Limb (tissue), 2 donors: Measurements from ENCODE around the gene EFNB2.

Experiments used
- DNase-seq, 2 donors: peaks; one replicate each; pipeline ENCODE4 v3.0.0-alpha.2; 2016; ENCODE audit errors: extremely low spot score in 2 of 2

The EFNB2 gene

DNA sequence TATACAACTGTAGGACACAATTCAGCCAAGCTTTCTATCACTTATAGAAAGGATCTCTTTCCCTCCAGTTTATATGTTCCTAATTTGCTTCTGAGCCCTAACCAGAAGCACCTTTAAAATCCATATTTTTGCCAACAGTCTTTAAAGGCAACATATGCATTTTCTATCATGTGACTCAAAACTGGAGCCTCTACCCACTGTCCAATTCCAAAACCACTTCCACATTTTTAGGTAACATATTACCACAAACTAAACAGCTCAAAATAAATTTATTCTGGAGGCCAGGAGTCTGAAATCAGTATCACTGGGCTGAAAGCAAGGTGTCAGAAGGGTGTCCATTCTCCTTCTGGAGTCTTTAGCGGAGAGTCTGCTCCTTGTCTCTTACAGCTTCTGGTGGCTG, 15.9 kb upstream of the EFNB2 start:
- no peak for DNase-seq

DNA sequence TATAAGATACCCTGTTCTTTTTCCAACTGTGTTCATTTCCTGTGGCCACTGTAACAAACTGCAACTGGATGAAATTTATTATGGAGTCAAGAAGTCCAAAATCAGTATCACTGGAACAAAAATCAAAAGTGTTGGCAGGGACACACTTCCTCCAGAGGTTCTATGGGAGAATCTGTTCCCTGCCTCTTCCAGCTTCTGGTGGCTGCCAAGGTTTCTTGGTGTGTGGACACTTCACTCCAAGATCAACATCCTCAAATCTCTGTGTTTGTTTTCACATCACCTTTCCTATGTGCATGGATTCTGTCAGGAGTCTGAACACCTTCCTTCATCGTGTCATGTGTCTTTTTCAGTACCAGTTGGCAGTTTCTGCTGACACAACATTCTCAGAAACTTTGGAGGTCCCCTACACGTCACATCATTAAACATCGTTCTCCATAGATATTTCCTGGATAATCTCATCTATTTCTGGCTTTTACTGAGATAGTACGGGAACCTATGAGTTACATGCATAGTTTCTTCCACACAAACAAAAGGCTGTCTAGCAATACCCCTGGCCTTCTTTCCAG, 15.2 kb upstream of the EFNB2 start:
- DNase-seq: no peak

DNA sequence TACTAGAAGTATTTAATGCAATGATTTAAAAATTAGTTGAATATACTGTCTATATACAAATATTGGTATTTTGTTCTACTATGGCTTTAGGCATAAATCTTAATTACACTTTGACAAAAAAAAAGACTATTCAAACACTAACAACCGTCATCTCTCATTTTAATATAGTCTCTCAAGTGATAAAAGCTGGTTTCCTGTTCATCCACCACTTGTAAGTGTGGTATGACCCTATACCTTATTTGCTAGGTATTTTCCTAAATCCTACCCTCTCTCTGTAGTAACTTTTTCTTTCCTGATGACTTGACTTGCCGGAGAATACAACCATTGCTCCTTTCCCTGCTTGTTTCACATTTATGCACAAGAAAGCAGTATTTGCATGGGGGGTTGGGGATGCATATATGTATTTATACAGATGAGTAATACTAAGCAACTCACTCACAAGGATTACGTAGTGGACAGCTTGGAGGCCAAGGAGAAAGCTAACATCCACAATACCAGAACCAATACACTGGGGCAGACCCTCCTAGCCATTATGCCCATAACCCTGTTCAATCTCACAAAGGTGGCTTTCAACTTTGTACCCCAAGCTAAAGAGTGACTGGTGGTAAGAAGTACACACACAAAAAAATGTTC, 12.7 kb upstream of the EFNB2 start:
- no peak for DNase-seq

DNA sequence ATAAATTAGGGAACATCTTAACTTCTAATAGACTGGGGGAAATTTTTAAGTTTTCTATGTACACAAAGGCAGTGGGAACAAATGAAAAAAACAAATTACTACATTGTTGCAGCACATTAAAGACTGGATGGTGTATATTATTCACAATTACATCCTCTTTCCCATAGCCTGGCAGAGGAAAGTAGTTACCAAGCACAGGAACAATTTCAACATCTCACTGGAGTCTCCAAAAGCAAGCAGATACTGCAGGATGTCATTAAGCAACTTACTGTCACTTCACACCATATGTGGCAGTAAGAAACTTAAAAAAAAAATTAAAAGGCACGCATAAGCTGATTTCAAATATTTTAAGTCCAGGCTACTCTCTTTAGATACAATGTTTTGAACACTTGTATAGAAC, 6.4 kb upstream of the EFNB2 start:
- no peak for DNase-seq

DNA sequence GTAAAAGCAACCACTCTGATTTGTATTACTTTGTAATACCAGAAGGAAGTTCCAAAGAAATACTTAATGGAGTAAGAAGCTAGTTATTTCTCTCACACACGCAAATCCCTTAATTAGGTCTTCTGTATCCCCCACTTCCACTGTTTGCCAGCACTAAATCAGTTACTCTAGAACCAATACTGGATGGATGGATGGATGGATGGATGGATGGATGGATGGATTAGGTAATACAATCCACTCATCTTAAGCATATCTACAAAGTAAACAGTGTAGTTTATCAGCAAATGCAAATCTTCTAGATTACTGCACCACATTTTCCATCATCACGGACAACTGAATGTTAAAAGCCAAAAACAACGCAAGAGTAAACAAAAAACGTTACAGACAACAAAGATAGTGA, 5.2 kb upstream of the EFNB2 start:
- DNase-seq: no peak

DNA sequence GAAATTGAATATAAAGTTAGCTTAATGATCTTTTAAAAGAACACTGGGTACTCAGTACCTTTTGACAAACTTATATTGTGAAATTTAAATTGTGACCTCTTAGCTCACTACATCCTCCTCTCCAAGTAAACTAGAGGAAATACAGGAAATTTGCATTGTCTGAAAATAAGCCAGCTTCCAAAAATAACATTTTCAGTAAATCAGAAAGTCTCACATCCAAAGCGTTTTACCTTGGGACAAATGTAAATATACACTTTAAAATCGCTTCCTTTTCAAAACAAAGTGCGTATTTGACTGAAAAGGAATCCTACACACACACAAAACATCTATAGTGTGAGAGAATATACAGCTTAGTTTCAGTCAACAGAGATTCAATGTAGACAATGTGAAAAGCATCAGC, 2.1 kb upstream of the EFNB2 start:
- no peak for DNase-seq

DNA sequence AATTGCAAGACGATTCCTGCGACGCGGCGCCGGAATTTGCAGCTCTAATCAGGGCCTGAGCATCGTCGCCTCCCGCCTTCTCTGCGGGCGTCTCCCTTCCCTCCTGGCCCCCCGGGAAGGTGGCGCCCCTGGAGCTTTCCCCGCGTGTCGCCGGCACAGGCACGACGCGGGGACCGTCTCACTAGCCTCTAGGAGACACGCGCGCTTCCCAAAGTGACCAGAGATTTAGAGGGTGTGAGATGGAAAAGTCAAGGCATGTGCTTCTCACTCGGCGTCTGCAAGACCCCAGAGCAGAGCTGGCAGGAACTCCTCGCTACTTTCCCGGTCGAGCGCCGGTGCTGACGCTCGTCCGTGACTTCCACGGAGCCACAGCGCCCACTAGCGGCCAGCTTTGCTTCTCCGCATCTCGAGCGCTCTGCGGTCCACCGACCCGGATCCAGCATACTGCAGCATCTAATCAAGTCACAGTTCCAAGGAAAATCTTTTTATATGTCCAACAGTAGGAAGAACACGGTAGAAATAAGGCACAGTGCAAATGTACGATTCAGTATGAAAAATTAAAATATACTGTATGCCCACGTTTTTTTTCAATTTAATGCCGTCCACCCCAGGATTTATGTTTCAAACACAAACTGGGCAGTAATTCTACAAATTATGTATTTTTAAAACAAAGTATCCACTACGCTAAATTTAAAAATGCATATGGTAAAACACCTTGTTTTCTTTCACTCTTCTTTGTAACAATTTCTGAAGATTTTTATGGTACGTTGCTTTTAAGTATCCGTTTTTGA, 977 bp upstream of the EFNB2 start:
- peak; percentile 92 to 96 for DNase-seq

DNA sequence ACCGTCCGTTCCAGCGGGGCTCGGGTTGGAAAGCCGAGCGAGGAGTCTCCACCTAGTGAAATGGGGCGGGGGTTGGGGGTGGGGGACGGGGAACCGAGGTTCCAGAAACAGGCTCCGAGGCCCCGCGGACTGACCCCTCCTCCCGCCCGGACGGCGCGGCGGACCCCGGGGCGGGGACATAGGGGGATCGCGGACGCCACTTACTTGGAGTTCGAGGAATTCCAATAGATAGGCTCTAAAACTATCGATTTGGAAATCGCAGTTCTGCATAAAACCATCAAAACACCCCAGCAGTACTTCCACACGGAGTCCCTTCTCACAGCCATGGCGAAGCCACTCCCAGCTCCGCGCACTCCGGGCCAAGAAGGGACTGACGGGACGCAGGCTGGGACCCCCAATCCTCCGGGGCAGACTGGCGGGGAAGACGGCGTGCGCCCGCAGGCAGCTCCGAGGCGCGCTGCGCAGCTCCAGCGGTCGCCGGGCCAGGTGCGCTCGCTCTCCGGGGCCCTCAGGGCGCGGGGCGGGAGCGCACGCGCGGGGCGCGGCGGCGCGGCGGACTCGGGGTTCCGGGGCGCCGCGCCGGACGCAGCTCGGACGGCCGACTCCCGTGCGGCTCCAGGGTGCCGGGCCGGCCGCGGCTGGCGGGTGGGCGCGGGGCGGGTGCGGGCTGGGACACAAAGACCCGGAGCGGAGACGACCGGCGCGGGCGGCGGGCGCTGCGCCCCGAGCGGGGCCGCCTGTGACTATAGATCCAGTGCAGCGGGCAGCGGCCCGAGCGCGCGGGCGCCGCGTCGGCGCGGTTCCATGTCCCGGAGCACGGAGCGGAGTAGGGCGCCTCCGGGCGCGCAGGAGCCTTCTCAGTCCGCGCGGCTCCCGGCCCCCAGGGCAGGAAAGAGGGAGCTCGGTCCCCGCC, 567 bp downstream of the EFNB2 start:
- DNase-seq: peak in 1 of 2 donors; percentile 73

DNA sequence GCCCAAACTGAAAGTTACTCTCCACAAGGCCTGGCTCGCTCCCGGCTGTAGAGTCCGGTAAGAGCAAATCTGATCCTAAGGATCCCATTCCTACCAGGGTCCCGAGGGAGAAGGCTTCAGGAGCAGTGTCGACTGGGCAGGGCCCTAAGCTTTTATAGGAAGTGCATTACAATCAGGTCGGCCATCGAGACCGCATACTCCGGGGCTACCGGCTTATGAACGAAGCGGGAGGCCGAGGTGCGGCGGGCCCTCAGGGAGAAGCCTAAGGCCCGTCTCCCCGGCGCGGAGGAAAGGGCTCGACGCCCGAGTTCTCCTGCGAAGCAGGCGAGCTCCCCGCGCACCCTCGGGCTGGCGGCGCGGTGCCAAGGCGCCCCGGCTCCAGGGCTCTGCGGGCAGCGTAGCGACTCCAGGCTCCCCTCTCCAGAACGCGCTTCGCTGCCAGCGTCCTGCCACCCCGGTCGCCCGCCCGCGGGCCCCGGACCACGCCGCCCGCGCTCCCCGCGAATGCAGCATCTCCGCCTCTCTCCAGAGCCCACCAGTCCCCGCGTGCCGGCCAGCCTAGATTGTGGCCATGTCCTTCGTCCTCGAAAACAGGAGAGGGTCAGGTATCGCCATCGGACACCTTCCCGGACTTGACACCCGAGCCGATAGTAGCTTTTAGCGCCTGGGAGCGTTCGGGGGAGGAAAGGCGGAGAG, 1.4 kb downstream of the EFNB2 start:
- peak in 1 of 2 donors; percentile 76 for DNase-seq

DNA sequence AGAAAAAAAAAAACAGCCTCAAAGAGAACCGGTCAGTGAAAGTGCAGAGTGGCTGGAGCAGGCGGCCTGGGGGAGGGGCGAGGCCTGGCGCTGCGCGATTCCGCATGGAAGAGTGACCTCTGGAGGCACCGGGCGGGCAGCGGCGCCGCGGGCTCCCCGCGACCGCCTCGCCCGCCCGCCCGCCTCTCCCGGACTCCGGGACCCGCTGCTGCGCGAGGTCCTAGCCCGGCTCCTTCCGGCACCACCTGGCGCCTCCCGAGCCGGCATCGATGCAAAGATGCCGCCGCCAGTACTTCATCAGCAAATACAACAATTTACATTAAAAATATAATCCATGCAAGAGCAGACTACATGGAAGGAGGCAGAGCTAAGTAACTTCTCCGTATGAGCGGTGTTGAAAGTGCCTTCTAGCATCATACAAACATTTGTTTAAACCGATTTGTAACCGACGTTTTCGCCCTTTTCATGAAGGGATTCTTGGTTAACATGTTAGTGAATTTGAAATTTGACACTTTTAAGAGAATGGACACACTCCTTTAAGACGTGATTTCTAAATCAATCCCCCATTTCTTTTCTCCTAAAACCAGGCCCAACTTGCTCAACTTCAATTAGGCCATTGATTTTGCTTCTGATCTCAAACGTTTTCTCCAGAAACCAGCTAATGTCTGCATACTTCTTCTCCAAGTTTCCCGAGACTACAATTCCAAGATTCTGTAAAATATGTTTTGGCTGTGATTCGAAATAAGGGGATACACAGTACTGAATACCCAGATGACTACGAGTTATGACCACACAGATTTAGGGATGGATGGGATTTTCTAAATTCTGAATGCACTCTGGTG, 2.1 kb downstream of the EFNB2 start:
- DNase-seq: peak; percentile 80 to 90

DNA sequence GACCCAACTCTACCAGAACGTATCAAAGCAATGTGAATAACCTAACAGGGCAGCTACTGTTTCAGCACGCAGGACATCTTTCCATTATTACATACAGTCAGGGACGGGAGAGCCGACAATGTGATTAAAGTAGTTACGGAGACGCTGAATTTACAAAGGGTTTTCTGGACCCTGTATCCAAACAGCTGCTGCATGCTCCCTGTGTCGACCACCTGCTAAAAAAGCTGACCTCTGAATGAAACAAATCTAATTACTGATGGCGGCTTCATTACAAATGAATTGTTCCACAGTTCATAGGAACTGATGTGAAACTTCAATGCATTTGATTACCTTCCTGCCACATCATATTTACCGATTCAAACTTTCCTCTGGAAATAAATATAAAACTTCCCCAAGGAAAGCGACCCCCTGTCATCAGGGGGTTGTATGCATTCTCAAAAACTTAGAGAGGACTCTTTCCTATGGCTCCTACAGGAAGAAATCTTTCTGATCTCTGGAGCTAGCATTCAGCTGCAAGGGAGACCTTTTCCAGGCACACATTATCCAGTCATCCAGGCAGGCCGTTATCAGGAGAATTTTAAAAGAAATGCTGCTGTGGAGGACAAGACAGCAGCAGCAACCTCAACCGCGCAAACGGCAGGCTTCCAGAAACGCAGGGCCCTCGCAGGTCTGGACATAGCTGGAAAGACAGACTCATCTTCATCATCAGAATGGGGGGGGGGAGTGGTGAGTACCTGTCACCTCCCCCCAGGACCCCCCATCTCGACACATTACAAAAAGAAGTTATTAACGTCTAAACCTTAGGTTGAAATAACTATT, 3.1 kb downstream of the EFNB2 start:
- DNase-seq: peak in 1 of 2 donors; percentile 53

DNA sequence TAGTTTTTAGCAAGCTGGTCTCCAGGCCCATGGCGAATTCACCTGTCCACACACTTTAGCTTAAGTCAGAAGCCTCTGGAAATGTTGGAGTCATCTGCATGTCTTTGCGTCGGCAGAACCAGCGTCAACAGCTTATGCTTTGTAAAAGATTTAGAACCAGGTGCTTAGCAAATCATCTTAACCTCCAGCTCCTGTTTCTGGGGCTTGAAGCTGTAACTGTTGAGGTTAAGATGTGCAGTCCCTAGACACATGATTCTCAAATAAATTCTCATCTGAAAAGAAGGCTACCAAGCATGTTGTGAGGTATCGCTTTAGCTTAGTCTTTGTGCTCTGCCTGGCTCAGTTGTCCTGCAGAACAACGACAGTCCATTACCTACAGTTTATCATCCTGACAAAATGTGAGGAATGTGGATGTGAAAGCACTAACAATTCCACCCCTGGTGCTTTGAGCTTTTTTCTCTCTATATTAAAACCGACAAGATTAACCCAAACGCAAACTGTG, 4.4 kb downstream of the EFNB2 start:
- no peak for DNase-seq

DNA sequence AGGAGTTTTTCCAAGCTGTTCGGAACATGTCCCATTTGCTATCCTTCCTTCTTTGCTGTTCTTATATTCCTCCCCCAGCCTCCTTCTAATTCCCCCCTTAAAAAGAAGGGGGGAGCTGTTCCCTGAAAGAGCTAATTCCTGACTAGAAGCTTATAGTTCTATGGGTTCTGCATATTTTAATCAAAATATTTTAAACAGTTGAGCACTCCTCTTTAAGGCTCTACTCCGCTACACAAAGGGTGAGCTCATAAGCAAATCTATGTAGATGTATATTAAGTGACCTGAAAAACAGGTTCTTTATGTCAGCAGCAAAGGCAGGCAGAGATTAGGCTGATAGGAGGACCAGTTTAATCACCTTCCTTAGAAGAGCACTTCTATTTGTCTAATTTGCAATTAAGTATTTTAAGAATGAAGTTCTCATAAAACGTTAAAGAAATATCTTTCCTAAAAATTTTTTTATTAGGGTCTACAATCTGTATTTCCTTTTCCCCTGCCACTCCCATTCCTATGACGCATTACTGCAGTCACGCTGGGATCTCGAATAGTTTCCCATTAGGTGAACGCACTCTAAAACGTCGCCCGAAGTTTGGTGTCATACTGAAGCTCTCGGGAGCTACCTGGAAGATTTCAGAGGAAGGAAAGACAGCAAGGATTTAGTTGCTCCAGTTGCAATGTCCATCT, 5.2 kb downstream of the EFNB2 start:
- no peak for DNase-seq

DNA sequence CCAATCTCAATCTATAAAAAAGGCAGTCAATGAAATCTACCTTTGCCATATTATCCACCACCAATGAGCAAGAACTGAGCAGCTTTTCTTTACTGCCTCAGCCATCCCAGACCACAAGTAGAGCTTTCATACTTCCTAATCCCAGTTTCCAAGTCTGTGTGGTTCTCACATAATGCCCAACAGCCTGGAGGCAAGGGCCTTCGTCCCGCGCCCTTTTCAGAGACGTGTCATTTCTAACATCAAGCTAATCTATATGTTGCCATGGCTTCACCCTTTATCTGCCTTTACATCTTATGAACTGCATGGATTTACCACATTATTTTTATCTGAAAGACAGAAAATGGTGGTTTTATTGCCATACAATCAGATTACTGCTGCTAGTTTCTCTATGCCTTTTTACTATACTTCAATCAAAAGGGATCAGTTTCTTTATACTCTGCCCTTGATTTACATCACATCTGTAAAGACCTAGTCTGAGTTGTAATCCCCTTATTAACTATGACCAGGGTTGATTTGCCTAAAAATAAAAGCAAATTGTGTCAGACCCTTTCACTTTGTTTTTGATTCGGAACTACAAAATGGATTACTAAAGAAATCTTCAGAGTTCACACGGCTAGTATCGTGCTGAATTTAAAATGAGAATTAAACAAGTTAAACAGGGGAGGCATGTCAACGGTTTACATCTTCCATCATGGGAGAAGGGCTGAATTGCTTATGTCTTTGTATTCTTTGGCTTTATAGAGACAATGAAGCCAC, 5.9 kb downstream of the EFNB2 start:
- no peak for DNase-seq

DNA sequence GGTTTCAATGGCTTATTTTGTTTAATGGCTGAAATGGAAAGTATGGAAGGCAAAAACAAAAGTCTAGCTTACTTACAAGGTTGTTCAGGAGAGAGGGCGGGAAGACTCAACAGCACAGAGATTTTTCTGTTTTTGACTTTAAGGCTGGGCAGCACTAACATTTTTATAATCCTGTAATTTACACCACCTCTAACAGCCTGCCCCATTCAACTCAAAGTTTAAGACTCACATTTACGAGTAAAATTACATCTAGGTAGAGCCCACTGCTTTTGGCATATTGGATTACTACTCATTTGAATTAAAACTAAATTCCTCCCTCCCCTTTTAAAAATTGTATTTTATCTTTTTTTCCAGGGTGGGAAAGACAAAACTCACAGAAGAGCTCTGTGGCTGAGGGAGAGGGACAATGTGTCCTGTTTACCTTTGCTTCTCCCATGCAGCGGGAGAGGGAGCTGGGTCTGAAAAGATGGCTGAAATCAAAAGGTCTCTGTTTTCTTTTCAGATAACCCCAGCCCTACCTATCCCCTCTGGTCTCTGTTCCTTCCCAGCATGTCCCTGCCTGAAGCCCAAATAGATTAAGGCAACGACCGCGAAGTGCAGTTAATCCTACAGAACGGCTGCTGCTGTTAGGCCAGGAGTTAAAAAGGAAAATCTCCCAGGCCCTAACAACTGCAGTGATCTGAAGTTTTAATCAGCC, 6.6 kb downstream of the EFNB2 start:
- DNase-seq: no peak

DNA sequence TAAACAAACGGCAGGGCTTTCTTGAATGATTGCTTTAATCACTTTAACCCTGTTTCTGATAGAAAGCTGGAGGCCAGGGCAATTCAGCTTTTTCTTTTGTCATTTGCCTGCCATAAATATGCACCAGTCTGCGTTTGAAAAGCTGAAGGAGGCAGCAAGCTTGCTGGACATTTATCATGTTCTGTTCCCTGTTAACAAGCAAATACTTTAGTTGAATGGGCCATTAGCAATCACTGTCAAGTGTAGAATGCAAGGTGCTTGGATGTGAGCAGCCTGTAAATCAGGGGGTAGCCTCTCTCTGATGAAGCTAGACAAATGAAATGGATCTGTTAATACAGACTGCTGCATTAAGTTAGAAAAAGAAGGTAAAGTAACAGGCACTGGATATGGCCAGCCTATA, 7.6 kb downstream of the EFNB2 start:
- no peak for DNase-seq

DNA sequence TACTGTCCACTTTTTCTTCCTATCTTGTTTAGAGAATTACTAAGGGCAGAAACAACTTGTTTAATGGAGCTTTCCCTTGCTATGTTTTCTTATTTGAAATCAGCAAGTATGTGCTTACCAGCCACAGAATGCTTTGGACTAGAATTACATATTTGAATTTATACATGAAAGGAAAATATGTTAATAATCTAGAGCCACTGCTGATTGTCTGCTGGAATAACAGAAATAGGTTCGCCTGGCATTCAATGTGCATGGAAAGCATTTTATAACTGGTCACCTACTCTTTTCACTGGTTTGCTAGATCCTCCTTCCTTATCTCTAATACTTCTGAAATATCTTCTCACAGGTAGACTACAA, 8.0 kb downstream of the EFNB2 start:
- DNase-seq: no peak
